ENCODE measurements around the gene CERS2. TPM values are rescaled to one million over a fixed set of nuclear protein-coding genes. Genes with fewer than 3 reads are reported as not detected.

Gene CERS2
- total and polyA plus RNA-seq, 7 donors = 29.8 to 61.0 (median 46.0) TPM

- H3K36me3 ChIP-seq (ENCODE audit: insufficient read depth in 1 of 2, low read depth in 1 of 2) = no peaks in the 10 kb centered on the region
- ATAC-seq = peak; percentile 82 to 90 (median 86)
- H3K27me3 ChIP-seq (ENCODE audit: insufficient read depth in 3 of 3, low read length in 2 of 3) = no peaks in the 10 kb centered on the region
- intact Hi-C loops (cut with DNase I) = loop anchor here in 1 of 2 donors (5.0 kb wide), 1 partner anchor 100 kb away; the partner anchor contains the start of gene ARNT
- TF ChIP-seq CTCF (IDR thresholded peaks at IDR 0.05) = no peak
- DNase-seq = peak; percentile 86 to 94
- 43 to 61% (median 46%) methylated on average over 11 of the region's 11 CpGs for WGBS, 3 donors
- peak overlapping the region; percentile 97 for H3K27ac ChIP-seq
- H3K4me3 ChIP-seq = no peak overlapping the region
- H3K4me1 ChIP-seq = peaks cover 22% of the 10 kb centered on the region
- no peaks in the 10 kb centered on the region for H3K9me3 ChIP-seq
These were observed 2.5 kb upstream of the CERS2 start for GRCh38 chr1:150976879-150977694.

- 92 to 94% (median 93%) methylated on average over 9 of the region's 9 CpGs for WGBS, 3 donors
- Histone ChIP-seq H3K9me3 (no peaks in the 10 kb centered on the region), H3K27me3 (ENCODE audit: insufficient read depth in 3 of 3, low read length in 2 of 3) (no peaks in the 10 kb centered on the region), H3K27ac (peak overlapping the region; percentile 97), H3K4me1 (peaks cover 29% of the 10 kb centered on the region), H3K4me3 (no peak overlapping the region), H3K36me3 (ENCODE audit: insufficient read depth in 1 of 2, low read depth in 1 of 2) (no peaks in the 10 kb centered on the region)
- DNase-seq (no peak), ATAC-seq (no peak)
- intact Hi-C loops (cut with DNase I) = loop anchor here in 1 of 2 donors (5.0 kb wide), 1 partner anchor 99 kb away; the partner anchor contains the start of gene ARNT
- no peak for TF ChIP-seq CTCF (IDR thresholded peaks at IDR 0.05)
These were observed 1.8 kb upstream of the CERS2 start for GRCh38 chr1:150976401-150976821.

- no peaks in the 10 kb centered on the region for H3K27me3 ChIP-seq (ENCODE audit: insufficient read depth in 3 of 3, low read length in 2 of 3)
- H3K27ac ChIP-seq = peak overlapping the region; percentile 97
- H3K36me3 ChIP-seq (ENCODE audit: insufficient read depth in 1 of 2, low read depth in 1 of 2) = peaks cover 0 to 2% of the 10 kb centered on the region in 2 donors
- peaks cover 38% of the 10 kb centered on the region for H3K4me1 ChIP-seq
- 0 to 1% (median 1%) methylated on average over 43 to 63 of the region's 67 CpGs for WGBS, 3 donors
- no peak for TF ChIP-seq CTCF (IDR thresholded peaks at IDR 0.05)
- peak overlapping the region; percentile 86 for H3K4me3 ChIP-seq
- no peaks in the 10 kb centered on the region for H3K9me3 ChIP-seq
- peak in 3 of 4 donors; percentile 6 to 26 (median 19) for ATAC-seq
- intact Hi-C loops (cut with DNase I) = loop anchor here in 1 of 2 donors (5.0 kb wide), 1 partner anchor 407 kb away; no protein-coding TSS in a partner anchor
- peak; percentile 47 to 67 for DNase-seq
These were observed 627 bp downstream of the CERS2 start for GRCh38 chr1:150973836-150974579.

- H3K36me3 ChIP-seq (ENCODE audit: insufficient read depth in 1 of 2, low read depth in 1 of 2) = peaks cover 4 to 9% of the 10 kb centered on the region in 2 donors
- no peak for DNase-seq
- H3K9me3 ChIP-seq = no peaks in the 10 kb centered on the region
- H3K4me3 ChIP-seq = peak overlapping the region; percentile 86
- ATAC-seq = no peak
- 16 to 25% (median 22%) methylated on average over 15 of the region's 15 CpGs for WGBS, 3 donors
- peak overlapping the region; percentile 97 for H3K27ac ChIP-seq
- intact Hi-C loops (cut with DNase I) = loop anchor here in 1 of 2 donors (5.0 kb wide), 1 partner anchor 406 kb away; no protein-coding TSS in a partner anchor
- TF ChIP-seq CTCF (IDR thresholded peaks at IDR 0.05) = no peak
- H3K27me3 ChIP-seq (ENCODE audit: insufficient read depth in 3 of 3, low read length in 2 of 3) = no peaks in the 10 kb centered on the region
- peaks cover 38% of the 10 kb centered on the region for H3K4me1 ChIP-seq
These were observed 1.3 kb downstream of the CERS2 start for GRCh38 chr1:150973258-150973835.
